ENCODE data around the gene PLK5. TPM values are rescaled to one million over a fixed set of nuclear protein-coding genes. Genes with fewer than 3 reads are reported as not detected.

Gene PLK5
- total RNA-seq, 2 donors from 2014 or later: not detected

DNA sequence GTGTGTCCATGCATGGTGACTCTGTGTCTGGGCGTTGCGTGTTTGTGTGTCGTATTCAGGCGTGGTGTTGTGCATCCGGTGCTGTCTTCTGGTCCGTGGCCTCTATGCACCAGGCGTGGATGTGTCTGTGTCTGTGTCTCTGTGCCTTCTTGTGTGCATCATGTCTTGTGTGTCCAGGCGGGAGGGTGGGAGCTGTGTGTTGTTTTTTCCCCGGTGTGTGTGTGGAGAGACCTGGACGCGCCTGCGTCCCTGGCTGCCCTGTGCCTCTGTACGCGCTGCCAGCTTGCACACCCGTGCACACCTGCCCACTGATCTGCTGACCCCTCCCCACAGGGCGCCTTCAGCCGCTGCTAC is 1.1 kb downstream of the PLK5 start:
- Histone ChIP-seq H3K27ac (no peak overlapping the region), H3K36me3 (no peaks in the 10 kb centered on the region), H3K4me3 (no peak overlapping the region), H3K9me3 (no peaks in the 10 kb centered on the region), H3K27me3 (peaks cover 42% of the 10 kb centered on the region), H3K9ac (ENCODE audit: low read depth in 2 of 2, low read length in 2 of 2) (no peak overlapping the region), H3K4me1 (no peaks in the 10 kb centered on the region)
- intact Hi-C loops (cut with DNase I): no loop called here
- no peak for DNase-seq
- TF ChIP-seq, protein P1, sequence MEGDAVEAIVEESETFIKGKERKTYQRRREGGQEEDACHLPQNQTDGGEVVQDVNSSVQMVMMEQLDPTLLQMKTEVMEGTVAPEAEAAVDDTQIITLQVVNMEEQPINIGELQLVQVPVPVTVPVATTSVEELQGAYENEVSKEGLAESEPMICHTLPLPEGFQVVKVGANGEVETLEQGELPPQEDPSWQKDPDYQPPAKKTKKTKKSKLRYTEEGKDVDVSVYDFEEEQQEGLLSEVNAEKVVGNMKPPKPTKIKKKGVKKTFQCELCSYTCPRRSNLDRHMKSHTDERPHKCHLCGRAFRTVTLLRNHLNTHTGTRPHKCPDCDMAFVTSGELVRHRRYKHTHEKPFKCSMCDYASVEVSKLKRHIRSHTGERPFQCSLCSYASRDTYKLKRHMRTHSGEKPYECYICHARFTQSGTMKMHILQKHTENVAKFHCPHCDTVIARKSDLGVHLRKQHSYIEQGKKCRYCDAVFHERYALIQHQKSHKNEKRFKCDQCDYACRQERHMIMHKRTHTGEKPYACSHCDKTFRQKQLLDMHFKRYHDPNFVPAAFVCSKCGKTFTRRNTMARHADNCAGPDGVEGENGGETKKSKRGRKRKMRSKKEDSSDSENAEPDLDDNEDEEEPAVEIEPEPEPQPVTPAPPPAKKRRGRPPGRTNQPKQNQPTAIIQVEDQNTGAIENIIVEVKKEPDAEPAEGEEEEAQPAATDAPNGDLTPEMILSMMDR (IDR thresholded peaks at IDR 0.05): no peak

DNA sequence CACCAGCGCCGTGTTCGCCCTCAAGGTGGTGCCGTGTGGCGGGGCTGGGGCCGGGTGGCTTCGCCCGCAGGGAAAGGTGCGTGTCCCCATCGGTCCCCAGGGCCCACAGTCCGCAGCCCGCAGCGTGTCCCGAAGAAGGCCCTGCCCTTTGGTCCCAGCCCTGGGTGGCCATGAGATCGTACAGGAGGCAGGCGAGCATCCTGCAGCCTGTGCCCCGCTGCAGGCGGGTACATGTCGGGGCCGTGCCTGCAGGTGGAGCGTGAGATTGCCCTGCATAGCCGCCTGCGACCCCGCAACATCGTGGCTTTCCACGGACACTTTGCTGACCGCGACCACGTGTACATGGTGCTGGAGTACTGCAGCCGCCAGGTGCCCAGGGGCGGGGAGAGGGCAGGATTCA is 1.5 kb downstream of the PLK5 start:
- no peak overlapping the region for H3K4me3 ChIP-seq
- no peaks in the 10 kb centered on the region for H3K4me1 ChIP-seq
- H3K27me3 ChIP-seq: peaks cover 42% of the 10 kb centered on the region
- H3K36me3 ChIP-seq: no peaks in the 10 kb centered on the region
- no peak overlapping the region for H3K9ac ChIP-seq (ENCODE audit: low read depth in 2 of 2, low read length in 2 of 2)
- no peak overlapping the region for H3K27ac ChIP-seq
- intact Hi-C loops (cut with DNase I): no loop called here
- H3K9me3 ChIP-seq: no peaks in the 10 kb centered on the region
- TF ChIP-seq, protein P1 (IDR thresholded peaks at IDR 0.05): no peak
- DNase-seq: no peak

DNA sequence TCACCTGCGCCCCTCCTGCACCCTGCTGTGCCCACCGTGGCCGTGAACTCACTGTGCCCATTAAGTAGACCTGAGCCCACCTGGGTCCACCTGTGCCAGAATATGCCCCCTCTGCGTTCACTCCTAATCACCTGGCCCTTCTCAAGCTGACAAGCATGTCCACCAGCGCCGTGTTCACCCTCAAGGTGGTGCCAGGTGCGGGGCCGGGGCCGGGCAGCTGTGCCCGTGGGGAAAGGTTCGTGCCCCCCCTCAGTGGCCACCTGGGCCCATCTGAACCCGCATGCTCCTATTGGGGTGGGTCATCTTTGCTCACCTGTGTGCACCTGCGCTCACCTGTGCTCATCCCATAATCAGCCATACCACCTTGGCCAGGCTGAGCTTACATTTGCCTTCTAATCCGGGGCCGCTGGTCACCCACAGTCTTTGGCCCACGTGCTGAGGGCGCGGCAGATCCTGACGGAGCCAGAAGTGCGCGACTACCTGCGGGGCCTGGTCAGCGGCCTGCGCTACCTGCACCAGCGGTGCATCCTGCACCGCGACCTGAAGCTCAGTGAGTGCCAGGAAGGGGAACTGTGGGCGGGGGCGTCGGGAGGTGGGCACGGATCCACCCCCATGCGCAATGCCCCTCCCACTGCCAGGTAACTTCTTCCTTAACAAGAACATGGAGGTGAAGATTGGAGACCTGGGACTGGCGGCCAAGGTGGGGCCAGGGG is 2.3 kb downstream of the PLK5 start:
- Histone ChIP-seq H3K4me3 (no peak overlapping the region), H3K9ac (ENCODE audit: low read depth in 2 of 2, low read length in 2 of 2) (no peak overlapping the region), H3K4me1 (no peaks in the 10 kb centered on the region), H3K36me3 (no peaks in the 10 kb centered on the region), H3K27me3 (peaks cover 42% of the 10 kb centered on the region), H3K9me3 (no peaks in the 10 kb centered on the region), H3K27ac (no peak overlapping the region)
- TF ChIP-seq, protein P1 (IDR thresholded peaks at IDR 0.05): no peak
- DNase-seq: no peak
- intact Hi-C loops (cut with DNase I): no loop called here

DNA sequence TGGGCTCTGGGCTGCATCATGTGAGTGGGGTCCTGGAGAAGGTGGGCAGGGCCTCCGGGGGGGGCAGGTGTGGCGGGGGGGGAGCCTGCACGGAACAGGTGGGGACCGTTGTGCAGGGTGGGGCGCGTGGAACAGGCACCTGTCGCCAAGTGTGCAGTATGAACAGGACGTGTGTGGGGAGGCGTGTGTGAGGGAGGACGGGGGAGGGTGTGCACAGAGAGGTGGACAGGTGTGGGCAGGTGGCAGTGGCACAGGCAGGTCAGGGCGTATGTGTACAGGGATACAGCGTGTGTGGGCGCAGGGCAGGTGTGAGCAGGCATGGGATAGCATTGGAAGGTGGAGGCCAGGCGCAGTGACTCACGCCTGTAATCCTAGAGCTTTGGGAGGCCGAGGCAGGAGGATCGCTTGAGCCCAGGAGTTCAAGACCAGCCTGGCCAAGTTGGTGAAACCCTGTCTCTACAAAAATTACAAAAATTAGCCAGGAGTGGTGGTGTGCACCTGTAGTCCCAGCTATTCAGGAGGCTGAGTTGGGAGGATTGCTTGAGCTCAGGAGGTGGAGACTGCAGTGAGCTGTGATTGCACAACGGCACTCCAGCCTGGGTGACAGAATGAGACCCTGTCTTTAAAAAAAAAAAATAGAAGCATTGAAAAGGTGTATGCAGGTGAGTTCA is 3.2 kb downstream of the PLK5 start:
- Histone ChIP-seq H3K9ac (ENCODE audit: low read depth in 2 of 2, low read length in 2 of 2) (no peak overlapping the region), H3K4me1 (no peaks in the 10 kb centered on the region), H3K27ac (no peak overlapping the region), H3K4me3 (no peak overlapping the region), H3K9me3 (no peaks in the 10 kb centered on the region), H3K36me3 (no peaks in the 10 kb centered on the region), H3K27me3 (peaks cover 42% of the 10 kb centered on the region)
- DNase-seq: no peak
- TF ChIP-seq, protein P1 (IDR thresholded peaks at IDR 0.05): no peak
- intact Hi-C loops (cut with DNase I): no loop called here

DNA sequence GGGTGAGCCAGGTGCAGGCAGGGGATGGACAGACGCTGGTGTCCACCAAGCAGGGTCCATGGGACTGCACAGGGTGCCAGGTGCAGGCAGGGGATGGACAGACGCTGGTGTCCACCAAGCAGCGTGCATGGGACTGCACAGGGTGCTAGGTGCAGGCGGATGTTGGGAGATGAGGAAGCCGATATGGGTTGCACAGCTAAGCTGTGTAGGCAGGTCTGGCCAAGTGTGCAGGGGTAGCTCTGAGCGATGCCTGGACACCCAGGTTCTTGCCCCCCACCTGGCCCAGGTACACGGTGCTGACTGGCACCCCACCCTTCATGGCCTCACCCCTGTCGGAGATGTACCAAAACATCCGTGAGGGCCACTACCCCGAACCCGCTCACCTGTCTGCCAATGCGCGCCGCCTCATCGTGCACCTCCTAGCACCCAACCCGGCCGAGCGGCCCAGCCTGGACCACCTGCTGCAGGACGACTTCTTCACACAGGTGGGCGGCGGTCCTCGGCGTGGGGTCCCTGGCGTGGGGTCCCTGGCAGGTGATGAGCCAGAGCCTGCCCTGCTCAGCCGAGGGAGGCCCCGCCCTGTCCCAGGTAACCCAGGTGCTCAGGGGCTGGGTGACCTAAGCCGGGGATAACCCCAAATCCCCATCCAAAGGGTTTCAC is 3.9 kb downstream of the PLK5 start:
- Histone ChIP-seq H3K27me3 (peaks cover 38% of the 10 kb centered on the region), H3K4me3 (no peak overlapping the region), H3K9me3 (no peaks in the 10 kb centered on the region), H3K9ac (ENCODE audit: low read depth in 2 of 2, low read length in 2 of 2) (no peak overlapping the region), H3K27ac (no peak overlapping the region), H3K36me3 (no peaks in the 10 kb centered on the region), H3K4me1 (no peaks in the 10 kb centered on the region)
- intact Hi-C loops (cut with DNase I): no loop called here
- DNase-seq: no peak
- TF ChIP-seq, protein P1 (IDR thresholded peaks at IDR 0.05): no peak
